GM18858 (cell line): ENCODE data around the gene E2F1.
"Not testable (repeated sequence)": the region's sequence is repeated elsewhere in the genome, so short reads cannot be mapped to it uniquely, and the experiment has no call there.

ENCODE experiments used
- ATAC-seq: cut with Tn5 transposase; IDR thresholded peaks from one replicate; pipeline ENCODE4 v1.9.1; 2021; ENCODE audit not compliant: unreplicated experiment

E2F1 gene

DNA sequence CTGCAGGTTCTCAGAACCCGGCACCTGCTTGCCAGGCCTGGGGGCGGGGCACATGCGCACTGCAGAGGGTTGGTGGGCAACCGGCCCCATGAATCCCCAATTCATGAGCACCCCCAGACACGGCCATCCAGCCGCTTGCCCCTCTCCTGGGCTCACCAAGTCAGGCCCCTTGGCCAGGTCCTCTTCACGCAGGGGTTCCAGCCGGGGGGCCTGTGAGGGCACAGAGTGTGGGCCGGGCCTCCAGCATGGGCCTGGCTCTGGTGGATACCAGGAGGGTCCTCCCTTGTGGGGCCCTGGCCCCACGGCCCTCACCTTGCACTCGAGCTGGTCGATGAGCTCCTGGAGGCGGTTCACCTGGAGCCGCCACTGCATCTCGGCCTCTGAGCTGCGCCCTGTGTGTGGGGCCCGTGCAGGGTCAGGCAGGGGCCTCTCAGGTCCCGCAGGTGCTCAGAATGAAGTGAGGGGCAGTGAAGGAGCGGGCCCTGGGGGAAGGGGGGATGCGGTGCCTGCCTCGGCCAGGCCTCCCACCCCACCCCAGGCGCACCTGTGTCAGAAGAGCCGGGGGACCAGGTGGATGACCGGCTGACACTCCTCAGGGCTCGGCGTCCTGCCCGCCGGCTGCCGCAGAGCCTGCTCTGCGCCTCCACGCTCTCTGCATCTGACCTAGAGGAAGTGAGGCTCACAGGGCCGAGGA is 26.7 kb downstream of the E2F1 start:
- ATAC-seq, result no peak

GRCh38 chr20:33658929-33659328 is 27.3 kb downstream of the E2F1 start:
- no peak for ATAC-seq

DNA sequence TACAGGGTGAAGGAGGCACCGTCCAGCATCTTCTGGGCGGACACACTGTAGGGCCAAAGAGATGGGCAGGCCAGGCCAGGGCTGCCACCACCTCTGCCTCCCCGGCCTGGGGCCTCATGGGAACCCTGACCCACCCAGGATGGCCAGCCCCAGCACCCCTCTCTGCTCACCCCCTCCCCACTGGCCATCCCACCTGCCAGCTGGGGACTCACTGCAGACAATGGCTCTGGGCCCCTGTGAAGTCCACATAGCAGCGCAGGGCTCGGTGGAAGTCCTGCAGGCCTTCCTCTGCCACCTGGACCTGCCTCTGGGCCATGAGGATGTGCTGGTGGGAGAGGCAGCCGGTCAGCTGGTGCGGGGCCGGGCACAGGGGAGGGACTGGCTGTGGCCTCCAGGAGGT is 27.7 kb downstream of the E2F1 start:
- ATAC-seq, result no peak

- no peak for ATAC-seq
These were observed 28.5 kb downstream of the E2F1 start for GRCh38 chr20:33657704-33658095.

GRCh38 chr20:33656783-33657703 is 29.1 kb downstream of the E2F1 start:
- no peak for ATAC-seq

GRCh38 chr20:33656010-33656782 is 30.0 kb downstream of the E2F1 start:
- no peak for ATAC-seq

GRCh38 chr20:33655164-33655563 is 31.0 kb downstream of the E2F1 start:
- ATAC-seq, result no peak

DNA sequence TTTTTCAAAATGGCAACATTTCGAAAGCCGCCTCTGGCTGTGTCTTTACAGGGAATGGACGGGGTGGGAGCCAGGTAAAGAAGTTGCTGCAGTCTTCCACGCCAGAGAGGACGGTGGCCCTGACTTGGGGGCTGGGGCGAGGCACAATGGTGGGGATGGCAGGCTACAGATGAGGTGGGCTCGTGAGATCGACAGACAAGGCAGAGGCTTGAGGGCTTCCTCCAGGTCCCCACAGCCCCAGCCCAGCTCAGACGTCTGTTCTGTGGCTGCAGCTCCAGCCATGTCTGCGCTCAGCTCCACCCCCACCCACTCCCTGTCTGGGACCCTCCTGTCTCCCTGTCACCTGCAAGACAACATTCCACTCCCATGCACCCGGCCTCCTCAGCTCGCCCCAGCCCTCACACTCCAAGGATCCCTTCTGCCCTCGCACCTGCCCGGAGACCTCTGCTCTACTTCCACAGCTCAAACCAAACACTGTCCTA is 31.5 kb downstream of the E2F1 start:
- ATAC-seq, result no peak

DNA sequence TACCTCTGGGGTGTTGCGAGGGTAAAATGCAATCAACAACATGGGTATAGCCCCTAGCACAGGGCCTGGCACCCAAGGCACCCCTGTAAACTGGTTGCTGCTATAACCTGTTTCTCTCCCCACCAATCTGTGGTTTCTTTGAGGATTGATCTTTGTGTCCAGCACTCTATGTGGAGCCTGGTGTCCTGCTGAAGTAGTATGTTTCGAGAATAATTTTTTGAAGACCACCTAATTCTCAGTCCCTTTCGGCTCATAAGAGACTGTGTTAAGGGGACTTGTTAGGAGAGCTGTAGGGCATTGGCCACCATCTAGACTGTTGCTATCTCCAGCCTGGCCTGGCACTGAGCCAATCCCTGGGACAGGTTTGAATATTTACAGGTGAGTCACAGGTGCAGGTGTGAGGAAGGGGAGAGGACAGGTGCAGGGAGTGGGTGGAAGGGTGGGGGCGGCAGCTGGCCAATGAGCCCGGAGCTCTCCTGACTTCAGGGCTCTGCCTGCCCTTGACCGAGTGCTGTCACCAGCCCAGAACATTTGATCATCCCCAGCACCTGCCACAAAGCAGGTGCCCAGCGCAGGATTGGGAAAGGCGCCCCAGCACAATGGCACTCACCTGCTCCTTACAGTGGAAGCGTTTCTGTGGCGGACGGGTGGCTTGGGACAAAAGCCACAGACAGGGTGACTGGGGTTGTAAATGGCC is 32.1 kb downstream of the E2F1 start:
- ATAC-seq, result no peak

DNA sequence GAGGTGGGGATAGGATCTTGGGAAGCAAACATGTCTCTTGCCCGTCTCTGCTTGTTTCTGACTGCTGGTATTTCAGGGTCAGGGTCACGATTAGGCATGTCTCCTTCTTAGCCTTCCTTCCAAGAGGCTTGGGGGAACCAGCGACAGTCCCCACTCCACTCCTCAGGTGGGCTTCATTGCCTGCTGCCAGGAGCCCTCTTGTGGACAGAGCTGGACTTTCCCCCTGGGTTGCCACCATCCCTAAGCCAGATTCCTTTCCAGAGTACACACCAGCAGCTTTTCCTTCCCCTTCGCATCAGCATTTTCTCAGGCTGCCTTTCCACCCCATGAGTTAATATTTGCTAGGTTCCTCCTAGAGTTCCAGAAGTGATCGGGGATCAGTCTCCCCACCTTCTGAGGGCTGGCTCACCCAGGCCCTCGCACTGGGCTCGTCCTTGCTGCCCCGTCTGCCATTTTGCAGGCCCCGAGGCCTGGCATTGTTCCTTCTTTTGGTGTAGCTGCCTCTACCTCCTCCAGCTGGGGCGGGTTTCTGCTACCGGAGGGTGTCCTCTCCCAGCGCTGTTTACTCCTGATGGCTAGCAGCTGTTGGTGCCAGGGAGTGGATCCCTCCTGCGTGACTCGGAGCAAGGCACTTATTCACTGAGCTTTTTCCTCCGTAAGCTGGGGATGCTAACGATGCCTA is 32.8 kb downstream of the E2F1 start:
- ATAC-seq, result no peak

DNA sequence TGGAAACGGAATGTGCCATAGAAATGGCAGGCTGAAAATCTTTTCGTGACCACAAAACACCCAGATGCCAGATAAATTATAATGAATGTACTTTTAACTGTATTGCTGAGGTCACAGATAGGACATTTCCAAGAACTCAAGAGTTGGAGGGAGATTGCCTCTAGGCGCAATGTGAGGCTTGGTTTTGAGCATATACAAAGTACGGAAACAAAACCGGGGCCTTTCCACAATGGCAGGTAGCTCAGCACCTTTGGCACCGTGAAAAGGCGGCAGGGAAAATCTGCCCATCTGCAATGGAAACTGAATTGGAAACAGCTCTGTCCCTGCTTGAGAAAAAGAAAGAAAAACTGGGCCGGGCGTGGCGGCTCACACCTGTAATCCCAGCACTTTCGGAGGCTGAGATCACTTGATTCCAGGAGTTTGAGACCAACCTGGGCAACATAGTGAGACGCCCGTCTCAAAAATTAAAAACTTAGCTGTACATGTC is 34.6 kb downstream of the E2F1 start:
- ATAC-seq, result no peak

- ATAC-seq, result no peak
These were observed 35.2 kb downstream of the E2F1 start for GRCh38 chr20:33650753-33651561.

DNA sequence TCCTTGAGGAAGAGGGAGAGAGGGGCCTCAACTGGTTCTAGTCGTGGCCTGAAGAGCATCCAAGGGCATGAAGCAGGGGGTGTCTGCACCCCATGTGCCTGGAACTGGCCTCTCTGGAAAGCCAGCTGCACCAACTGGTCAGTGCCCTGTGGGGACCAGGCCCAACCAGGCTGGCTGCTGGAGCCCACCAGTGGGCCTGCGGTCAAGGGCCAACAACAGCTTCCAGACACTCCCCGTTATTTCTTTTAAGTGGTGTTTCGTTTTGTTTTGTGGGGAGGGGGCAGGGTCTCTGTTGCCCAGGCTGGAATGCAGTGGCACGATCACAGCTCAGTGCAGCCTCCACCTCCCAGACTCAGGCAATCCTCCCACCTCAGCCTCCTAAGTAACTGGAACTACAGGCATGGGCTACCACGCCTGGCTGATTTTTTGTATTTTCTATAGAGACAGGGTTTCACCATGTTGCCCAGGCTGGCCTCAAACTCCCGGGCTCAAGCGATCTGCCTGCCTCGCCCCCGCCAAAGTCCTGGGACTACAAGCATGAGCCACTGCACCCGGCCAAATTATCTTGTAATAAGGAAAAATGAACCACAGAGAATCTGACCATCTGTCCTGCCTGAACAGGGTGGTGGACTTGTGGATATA is 36.0 kb downstream of the E2F1 start:
- no peak for ATAC-seq

- ATAC-seq, result no peak
These were observed 36.9 kb downstream of the E2F1 start for GRCh38 chr20:33649201-33649681.

DNA sequence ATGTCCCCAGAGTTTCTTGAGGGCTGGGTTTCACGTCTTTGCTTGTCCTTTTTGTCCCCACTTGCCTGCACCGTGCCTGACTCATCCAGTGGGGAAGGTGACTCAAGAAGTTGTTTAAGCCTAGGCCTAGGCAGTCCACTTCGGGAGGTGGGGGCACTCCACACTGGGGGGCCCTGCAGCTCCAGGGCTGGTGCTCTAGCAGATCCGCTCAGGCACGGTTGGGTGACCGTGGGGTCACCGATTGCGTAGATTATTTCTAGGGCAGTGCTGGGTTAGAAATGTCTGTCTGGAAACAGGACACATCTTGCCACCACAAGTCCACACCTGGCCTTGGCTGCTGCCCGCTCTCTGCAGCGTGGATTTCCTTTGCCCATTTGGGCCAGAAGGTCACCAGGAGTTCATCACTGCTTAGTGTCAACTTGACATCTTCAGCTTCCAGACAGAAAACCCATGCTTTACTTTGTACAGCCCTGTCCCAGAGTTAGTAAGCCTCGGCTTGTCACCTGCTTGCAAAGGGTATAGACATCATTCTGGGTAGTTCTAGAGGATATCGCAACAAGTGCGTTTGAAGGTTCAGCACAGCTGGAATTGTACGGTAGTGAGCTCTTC is 37.7 kb downstream of the E2F1 start:
- ATAC-seq, result no peak

- peak; percentile 54 for ATAC-seq
These were observed 38.4 kb downstream of the E2F1 start for GRCh38 chr20:33647603-33648395.

GRCh38 chr20:33646959-33647602 is 39.1 kb downstream of the E2F1 start:
- not testable (repeated sequence) for ATAC-seq
